Ovary (tissue), 9 donors: Measurements from ENCODE around the gene FBXL2. TPM values are rescaled to one million over a fixed set of nuclear protein-coding genes. Genes with fewer than 3 reads are reported as not detected.

ENCODE experiments used
- DNase-seq, 5 donors: peaks; one replicate each; pipeline ENCODE4 v3.0.0-alpha.2; 2019 to 2020
- H3K27ac ChIP-seq, 2 donors: fragments of 200-600 bp; one replicate each; pipeline versions ENCODE4 v1.5.1 to v1.8.0; 2019 to 2022
- H3K27me3 ChIP-seq: fragments of 200-600 bp; one replicate; pipeline ENCODE4 v1.8.0; 2022
- H3K36me3 ChIP-seq: fragments of 200-600 bp; sonication (generic); one replicate; pipeline ENCODE4 v1.5.1; 2019
- H3K4me1 ChIP-seq: one replicate; pipeline ENCODE4 v1.8.1; 2013; ENCODE audit warnings: mild to moderate bottlenecking, moderate library complexity; ENCODE audit not compliant: insufficient read depth
- H3K4me3 ChIP-seq: fragments of 200-600 bp; sonication (generic); one replicate; pipeline ENCODE4 v1.5.1; 2017
- H3K9me3 ChIP-seq, 2 donors: fragments of 200-600 bp in 1 of 2; sonication (generic) in 1 of 2; one replicate each; pipeline versions ENCODE4 v1.5.1 to v1.8.1; 2013 to 2019; ENCODE audit warnings: mild to moderate bottlenecking in 1 of 2, moderate library complexity in 1 of 2
- EP300 ChIP-seq: sonication (generic); formaldehyde crosslinking; IDR thresholded peaks from one replicate; pipeline ENCODE4 v1.6.1; 2017; ENCODE audit warnings: antibody characterized with exemption
- POLR2A ChIP-seq: fragments of 450-650 bp; IDR thresholded peaks from one replicate; pipeline ENCODE4 v1.6.1; 2017; ENCODE audit warnings: antibody characterized with exemption, mild to moderate bottlenecking, moderate library complexity
- WGBS, 3 donors: extraction: QIAGEN DNeasy Blood & Tissue Kit in 1 of 3; methylation state at CpG; one replicate each; pipeline versions ENCODE4 v1.1.5 to v1.1.7; 2013 to 2017; 5-methylcytosine and 5-hydroxymethylcytosine counted together
- intact Hi-C, 4 donors: fragments of 100-400 bp; cut with DNase I; formaldehyde crosslinking; loops; one replicate each; pipeline versions ENCODE4 v1.11.0 to v1.15.1; 2022 to 2023
- polyA plus RNA-seq, 2 donors: library from polyadenylated mRNA; stranded (reverse); fragments of 200-250 nt in 1 of 2; fragments of 350-450 nt in 1 of 2; fragmentation: Illumina TruSeq in 1 of 2; extraction: RNeasy Lipid Tissue Mini Kit (QIAGEN cat#74804) in 1 of 2; gene quantifications; one replicate each; pipeline ENCODE4 v1.2.3, GENCODE V29; 2013 to 2014
- total RNA-seq, 7 donors: library from RNA; depleted of rRNA in 2 of 7; stranded (reverse); fragments of >200 nt in 2 of 7; fragmentation: NEBNext Ultra II Directional in 3 of 7; extraction: Animal tissue kit (Norgen Biotek cat#: 25700) in 3 of 7; gene quantifications; one replicate each; pipeline versions ENCODE4 v1.1.0 to v1.2.4, GENCODE V29; 2016 to 2023
- TF ChIP-seq, protein P1 (sequence below), 3 donors: fragments of 450-650 bp in 2 of 3; fragments of 200-600 bp in 1 of 3; IDR thresholded peaks; one replicate each; pipeline versions ENCODE4 v1.5.1 to v1.8.0; 2016 to 2022; ENCODE audit warnings: antibody characterized with exemption in 3 of 3, mild to moderate bottlenecking in 1 of 3
- donor health status: DM: no; HTN: no; CAD: no; lungs with moderate emphysema.
- donor health status: DM: no; HTN: no; CAD: no.
- donor health status: Bipolar disorder and iron deficiency.
- donor health status: DM: yes; HTN: yes; CAD: no.
- donor health status: DM: no; HTN: no; CAD: no.
- donor health status: DM: yes; HTN: yes; CAD: no.

FBXL2 gene
- total and polyA plus RNA-seq, 9 donors = 4.6 to 19.3 (median 9.5) TPM

DNA sequence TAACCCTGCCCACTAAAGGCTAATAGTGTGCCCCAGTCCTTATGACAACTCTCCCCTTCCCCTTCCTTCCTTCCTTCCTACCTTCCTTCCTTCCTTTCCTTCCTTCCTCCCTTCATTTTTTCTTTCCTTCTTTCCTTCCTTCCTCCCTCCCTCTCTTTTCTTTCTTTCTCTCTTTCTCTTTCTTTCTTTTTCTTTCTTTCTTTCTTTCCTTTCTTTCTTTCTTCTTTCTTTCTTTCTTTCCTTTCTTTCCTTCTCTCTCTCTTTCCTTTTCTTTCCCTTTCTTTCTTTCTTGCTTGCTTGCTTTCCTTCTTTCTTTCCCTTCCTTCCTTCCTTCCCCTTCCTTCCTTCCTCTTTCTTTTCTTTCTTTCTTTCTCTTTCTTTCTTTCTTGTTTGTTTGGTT, 30.5 kb upstream of the FBXL2 start:
- DNase-seq = no peak
- no peaks in the 10 kb centered on the region for H3K4me1 ChIP-seq
- H3K27me3 ChIP-seq = no peaks in the 10 kb centered on the region
- TF ChIP-seq EP300 (no peak), POLR2A (no peak)
- TF ChIP-seq, protein P1, sequence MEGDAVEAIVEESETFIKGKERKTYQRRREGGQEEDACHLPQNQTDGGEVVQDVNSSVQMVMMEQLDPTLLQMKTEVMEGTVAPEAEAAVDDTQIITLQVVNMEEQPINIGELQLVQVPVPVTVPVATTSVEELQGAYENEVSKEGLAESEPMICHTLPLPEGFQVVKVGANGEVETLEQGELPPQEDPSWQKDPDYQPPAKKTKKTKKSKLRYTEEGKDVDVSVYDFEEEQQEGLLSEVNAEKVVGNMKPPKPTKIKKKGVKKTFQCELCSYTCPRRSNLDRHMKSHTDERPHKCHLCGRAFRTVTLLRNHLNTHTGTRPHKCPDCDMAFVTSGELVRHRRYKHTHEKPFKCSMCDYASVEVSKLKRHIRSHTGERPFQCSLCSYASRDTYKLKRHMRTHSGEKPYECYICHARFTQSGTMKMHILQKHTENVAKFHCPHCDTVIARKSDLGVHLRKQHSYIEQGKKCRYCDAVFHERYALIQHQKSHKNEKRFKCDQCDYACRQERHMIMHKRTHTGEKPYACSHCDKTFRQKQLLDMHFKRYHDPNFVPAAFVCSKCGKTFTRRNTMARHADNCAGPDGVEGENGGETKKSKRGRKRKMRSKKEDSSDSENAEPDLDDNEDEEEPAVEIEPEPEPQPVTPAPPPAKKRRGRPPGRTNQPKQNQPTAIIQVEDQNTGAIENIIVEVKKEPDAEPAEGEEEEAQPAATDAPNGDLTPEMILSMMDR (IDR thresholded peaks at IDR 0.05) = no peak
- H3K36me3 ChIP-seq = no peaks in the 10 kb centered on the region
- H3K27ac ChIP-seq = no peak overlapping the region
- no peaks in the 10 kb centered on the region for H3K9me3 ChIP-seq
- intact Hi-C loops = no loop called here
- H3K4me3 ChIP-seq = no peak overlapping the region

DNA sequence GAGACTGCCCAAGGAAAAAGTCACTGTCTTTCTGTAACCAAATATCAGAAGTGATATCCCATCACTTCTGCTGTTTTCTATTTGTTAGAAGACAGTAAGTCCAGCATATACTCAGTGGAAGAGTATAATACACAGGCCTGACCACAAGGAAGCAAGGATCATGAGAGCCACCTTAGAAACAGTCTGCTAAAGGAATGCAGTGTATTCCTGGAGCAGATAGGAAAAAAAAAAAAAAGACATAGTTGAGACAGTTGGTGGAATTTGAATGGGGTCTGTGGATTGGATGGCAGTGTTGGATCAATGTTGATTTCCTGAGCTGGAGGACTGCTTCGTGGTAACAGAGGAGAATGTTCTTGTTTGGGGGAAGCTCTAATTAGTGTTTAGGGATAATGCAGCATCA, 26.5 kb upstream of the FBXL2 start:
- Histone ChIP-seq H3K36me3 (no peaks in the 10 kb centered on the region), H3K27ac (no peak overlapping the region), H3K4me1 (no peaks in the 10 kb centered on the region), H3K4me3 (no peak overlapping the region), H3K27me3 (no peaks in the 10 kb centered on the region), H3K9me3 (no peaks in the 10 kb centered on the region)
- DNase-seq = no peak
- no peak for TF ChIP-seq POLR2A
- TF ChIP-seq, protein P1 (IDR thresholded peaks at IDR 0.05) = no peak
- intact Hi-C loops = no loop called here
- 5 to 12% (median 8%) methylated on average over 1 of the region's 1 CpG for WGBS, 3 donors

DNA sequence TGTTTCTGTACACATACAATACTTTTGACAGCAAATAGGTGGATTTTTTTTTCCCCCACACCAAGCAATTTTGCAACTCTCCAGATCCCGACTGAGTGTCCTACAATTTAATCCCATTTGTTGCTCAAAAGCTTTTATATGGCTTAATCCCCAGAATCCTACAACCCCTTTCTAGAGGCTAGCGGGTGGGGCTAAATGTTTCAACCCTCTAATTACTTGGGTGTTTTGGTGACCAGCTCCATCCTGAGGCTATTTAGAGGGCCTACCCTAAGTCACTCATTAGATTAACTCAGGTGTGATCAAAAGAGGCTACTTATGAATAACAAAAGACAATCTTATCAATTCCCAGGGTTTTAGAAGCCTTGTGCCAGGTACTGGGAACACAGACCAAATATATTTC, 21.0 kb upstream of the FBXL2 start:
- no peaks in the 10 kb centered on the region for H3K36me3 ChIP-seq

DNA sequence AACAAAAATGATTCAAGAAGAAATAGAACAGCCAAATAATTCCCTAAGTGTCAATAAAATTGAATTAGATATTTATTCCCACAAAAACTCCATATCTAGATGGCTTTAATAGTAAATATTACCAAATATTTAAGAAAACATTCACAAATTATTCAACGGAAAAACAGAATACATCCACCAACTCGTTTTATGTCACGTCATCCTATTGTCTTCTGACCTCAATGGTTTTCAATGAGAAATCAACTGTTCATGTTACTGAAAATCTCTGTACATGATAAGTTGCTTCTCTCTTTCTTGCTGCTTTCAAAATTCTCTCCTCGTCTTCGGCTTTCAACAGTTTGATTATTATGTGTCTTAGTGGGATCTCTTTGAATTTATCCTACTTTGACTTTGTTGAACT, 17.1 kb upstream of the FBXL2 start:
- H3K27me3 ChIP-seq = no peaks in the 10 kb centered on the region
- H3K36me3 ChIP-seq = no peaks in the 10 kb centered on the region
- H3K27ac ChIP-seq = no peak overlapping the region
- intact Hi-C loops = no loop called here
- DNase-seq = no peak
- WGBS, 3 donors = 89 to 91% (median 89%) methylated on average over 5 of the region's 5 CpGs
- TF ChIP-seq, protein P1 (IDR thresholded peaks at IDR 0.05) = no peak
- TF ChIP-seq EP300 (no peak), POLR2A (no peak)
- no peaks in the 10 kb centered on the region for H3K9me3 ChIP-seq
- no peak overlapping the region for H3K4me3 ChIP-seq
- H3K4me1 ChIP-seq = no peaks in the 10 kb centered on the region

More for the DNA sequence above, 21.0 kb upstream of the FBXL2 start:
- H3K27ac ChIP-seq = no peak overlapping the region
- no peaks in the 10 kb centered on the region for H3K4me1 ChIP-seq
- TF ChIP-seq, protein P1 (IDR thresholded peaks at IDR 0.05) = no peak
- TF ChIP-seq EP300 = no peak
- no peak for TF ChIP-seq POLR2A
- no peaks in the 10 kb centered on the region for H3K27me3 ChIP-seq
- intact Hi-C loops = no loop called here
- no peak for DNase-seq
- WGBS, 3 donors = 74 to 78% (median 78%) methylated on average over 2 of the region's 2 CpGs
- no peak overlapping the region for H3K4me3 ChIP-seq
- H3K9me3 ChIP-seq = no peaks in the 10 kb centered on the region

DNA sequence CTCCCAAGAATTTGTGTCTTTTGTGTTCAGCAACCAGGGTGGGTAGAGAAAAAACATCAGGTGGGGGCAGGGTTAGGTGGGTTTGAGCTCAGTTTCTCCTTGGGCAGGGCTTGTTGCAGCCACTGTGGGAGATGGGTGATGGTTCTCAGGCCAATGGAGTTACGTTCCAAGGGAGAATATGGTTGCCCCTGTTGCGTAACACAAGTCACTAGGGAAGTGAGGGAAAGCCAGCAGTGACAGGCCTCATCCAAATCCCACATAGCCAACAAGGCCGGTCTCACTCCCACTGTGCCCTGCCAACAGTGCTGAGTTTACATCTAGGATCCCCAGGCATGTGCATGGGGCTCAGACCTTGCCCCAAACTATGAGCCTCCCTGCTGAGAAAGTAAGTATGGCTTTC, 7.9 kb upstream of the FBXL2 start:
- Histone ChIP-seq H3K4me3 (no peak overlapping the region), H3K27me3 (no peaks in the 10 kb centered on the region), H3K27ac (no peak overlapping the region), H3K36me3 (no peaks in the 10 kb centered on the region), H3K4me1 (no peaks in the 10 kb centered on the region), H3K9me3 (no peaks in the 10 kb centered on the region)
- TF ChIP-seq, protein P1 (IDR thresholded peaks at IDR 0.05) = no peak
- TF ChIP-seq EP300 = no peak
- no peak for TF ChIP-seq POLR2A
- intact Hi-C loops = no loop called here
- no peak for DNase-seq
- WGBS, 3 donors = 90 to 97% (median 93%) methylated on average over 3 of the region's 3 CpGs
